ENCODE results near the gene HOMEZ.

The HOMEZ gene

DNA sequence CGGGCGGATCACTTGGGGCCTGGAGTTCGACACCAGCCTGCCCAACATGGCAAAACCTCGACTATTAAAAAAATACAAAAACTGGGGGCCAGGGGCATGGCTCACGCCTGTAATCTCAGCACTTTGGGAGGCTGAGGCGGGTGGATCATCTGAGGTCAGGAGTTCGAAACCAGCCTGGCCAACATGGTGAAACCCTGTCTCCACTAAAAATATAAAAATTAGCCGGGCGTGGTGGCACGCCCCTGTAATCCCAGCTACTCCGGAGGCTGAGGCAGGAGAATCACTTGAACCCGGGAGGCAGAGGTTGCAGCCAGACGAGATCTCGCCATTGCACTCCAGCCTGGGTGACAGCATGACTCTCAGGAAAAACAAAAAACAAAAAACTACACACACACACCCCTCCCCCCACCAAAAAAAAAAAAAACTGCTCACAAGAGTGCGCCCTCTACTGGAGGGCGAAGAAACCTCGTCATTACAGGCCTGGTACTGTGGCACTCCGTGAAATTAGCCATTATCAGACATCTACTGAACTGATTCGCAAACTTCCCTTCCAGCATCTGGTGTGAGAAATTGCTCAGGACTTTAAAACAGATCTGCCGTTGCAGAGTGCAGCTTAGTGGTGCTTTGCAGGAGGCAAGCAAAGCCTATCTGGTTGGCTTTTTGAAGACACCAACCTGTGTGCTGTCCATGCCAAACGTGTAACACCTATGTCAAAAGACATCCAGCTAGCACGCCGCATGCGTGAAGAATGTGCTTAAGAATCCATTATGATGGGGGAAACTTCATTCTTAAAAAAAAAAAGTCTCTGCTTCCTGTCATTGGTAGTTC, 9.0 kb upstream of the HOMEZ start (continued):
- TF ChIP-seq ZBTB49 (tag by site-specific recombination; IDR thresholded peaks at IDR 0.05; ENCODE audit: low read depth) (no peak), TCF7L2 (IDR thresholded peaks at IDR 0.05; ENCODE audit: borderline replicate concordance, low read depth, low read length) (no peak), SCRT1 (tag by site-specific recombination; IDR thresholded peaks at IDR 0.05; ENCODE audit: borderline replicate concordance) (no peak), ZNF174 (tag by site-specific recombination; IDR thresholded peaks at IDR 0.05) (no peak), ZNF354C (tag by site-specific recombination; IDR thresholded peaks at IDR 0.05; ENCODE audit: borderline replicate concordance, low read depth) (no peak), ZNF391 (tag by site-specific recombination; IDR thresholded peaks at IDR 0.05; ENCODE audit: borderline replicate concordance, low read depth) (no peak), SETDB1 (IDR thresholded peaks at IDR 0.05; ENCODE audit: insufficient read length, low read length) (no peak), ZSCAN16 (tag by site-specific recombination; IDR thresholded peaks at IDR 0.05) (no peak), ZNF157 (tag by site-specific recombination; IDR thresholded peaks at IDR 0.05) (no peak), ZNF341 (tag by site-specific recombination; IDR thresholded peaks at IDR 0.05; ENCODE audit: low read depth) (no peak), HOXA7 (CRISPR knock-in tag; IDR thresholded peaks at IDR 0.05; ENCODE audit: borderline replicate concordance) (no peak), ZNF561 (tag by site-specific recombination; IDR thresholded peaks at IDR 0.05; ENCODE audit: borderline replicate concordance) (no peak), ZNF701 (tag by site-specific recombination; IDR thresholded peaks at IDR 0.05) (no peak), ZNF600 (tag by site-specific recombination; IDR thresholded peaks at IDR 0.05) (no peak), ZNF146 (tag by site-specific recombination; IDR thresholded peaks at IDR 0.05) (no peak), ZNF280C (tag by site-specific recombination; IDR thresholded peaks at IDR 0.05) (no peak), ZNF654 (tag by site-specific recombination; IDR thresholded peaks at IDR 0.05; ENCODE audit: low read depth) (peak; percentile 60), PRDM10 (tag by site-specific recombination; IDR thresholded peaks at IDR 0.05) (0 out of 2 replicates have a peak, but pooled peaks have one; percentile 23), WT1 (tag by site-specific recombination; IDR thresholded peaks at IDR 0.05) (no peak)
- TF ChIP-seq, protein P1, sequence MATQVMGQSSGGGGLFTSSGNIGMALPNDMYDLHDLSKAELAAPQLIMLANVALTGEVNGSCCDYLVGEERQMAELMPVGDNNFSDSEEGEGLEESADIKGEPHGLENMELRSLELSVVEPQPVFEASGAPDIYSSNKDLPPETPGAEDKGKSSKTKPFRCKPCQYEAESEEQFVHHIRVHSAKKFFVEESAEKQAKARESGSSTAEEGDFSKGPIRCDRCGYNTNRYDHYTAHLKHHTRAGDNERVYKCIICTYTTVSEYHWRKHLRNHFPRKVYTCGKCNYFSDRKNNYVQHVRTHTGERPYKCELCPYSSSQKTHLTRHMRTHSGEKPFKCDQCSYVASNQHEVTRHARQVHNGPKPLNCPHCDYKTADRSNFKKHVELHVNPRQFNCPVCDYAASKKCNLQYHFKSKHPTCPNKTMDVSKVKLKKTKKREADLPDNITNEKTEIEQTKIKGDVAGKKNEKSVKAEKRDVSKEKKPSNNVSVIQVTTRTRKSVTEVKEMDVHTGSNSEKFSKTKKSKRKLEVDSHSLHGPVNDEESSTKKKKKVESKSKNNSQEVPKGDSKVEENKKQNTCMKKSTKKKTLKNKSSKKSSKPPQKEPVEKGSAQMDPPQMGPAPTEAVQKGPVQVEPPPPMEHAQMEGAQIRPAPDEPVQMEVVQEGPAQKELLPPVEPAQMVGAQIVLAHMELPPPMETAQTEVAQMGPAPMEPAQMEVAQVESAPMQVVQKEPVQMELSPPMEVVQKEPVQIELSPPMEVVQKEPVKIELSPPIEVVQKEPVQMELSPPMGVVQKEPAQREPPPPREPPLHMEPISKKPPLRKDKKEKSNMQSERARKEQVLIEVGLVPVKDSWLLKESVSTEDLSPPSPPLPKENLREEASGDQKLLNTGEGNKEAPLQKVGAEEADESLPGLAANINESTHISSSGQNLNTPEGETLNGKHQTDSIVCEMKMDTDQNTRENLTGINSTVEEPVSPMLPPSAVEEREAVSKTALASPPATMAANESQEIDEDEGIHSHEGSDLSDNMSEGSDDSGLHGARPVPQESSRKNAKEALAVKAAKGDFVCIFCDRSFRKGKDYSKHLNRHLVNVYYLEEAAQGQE (tag by site-specific recombination; IDR thresholded peaks at IDR 0.05): peak; percentile 42; the same call in 1 of the 2 replicates
- TF ChIP-seq, protein P2, sequence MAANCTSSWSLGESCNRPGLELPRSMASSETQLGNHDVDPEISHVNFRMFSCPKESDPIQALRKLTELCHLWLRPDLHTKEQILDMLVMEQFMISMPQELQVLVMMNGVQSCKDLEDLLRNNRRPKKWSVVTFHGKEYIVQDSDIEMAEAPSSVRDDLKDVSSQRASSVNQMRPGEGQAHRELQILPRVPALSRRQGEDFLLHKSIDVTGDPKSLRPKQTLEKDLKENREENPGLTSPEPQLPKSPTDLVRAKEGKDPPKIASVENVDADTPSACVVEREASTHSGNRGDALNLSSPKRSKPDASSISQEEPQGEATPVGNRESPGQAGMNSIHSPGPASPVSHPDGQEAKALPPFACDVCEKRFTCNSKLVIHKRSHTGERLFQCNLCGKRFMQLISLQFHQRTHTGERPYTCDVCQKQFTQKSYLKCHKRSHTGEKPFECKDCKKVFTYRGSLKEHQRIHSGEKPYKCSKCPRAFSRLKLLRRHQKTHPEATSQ (tag by site-specific recombination; IDR thresholded peaks at IDR 0.05): no peak
